ENCODE measurements around the gene PNPO.

The PNPO gene

GRCh38 chr17:47970725-47971499 is 29.5 kb downstream of the PNPO start, which contains the start of gene CDK5RAP3:
Gene CDK5RAP3, plus strand, starts transcription at chr17:47971113. Its CDS starts 34 bp downstream, at chr17:47971147.
- H3K4me3 ChIP-seq (replicated peaks; ENCODE audit: low read depth, low read length): peak within 1 kb of the TSS; percentile 86
- peak; percentile 98 for DNase-seq (ENCODE audit: extremely low read depth, low read depth)
- peak; percentile 89 for TF ChIP-seq CTCF (IDR thresholded peaks at IDR 0.05; ENCODE audit: low read depth, low read length, missing control alignments)

GRCh38 chr17:47973541-47973940 is 32.2 kb downstream of the PNPO start:
- TF ChIP-seq CTCF (IDR thresholded peaks at IDR 0.05; ENCODE audit: low read depth, low read length, missing control alignments): no peak
- no peak overlapping the region for H3K4me3 ChIP-seq (replicated peaks; ENCODE audit: low read depth, low read length)
- no peak for DNase-seq (ENCODE audit: extremely low read depth, low read depth)

- no peak for DNase-seq (ENCODE audit: extremely low read depth, low read depth)
- TF ChIP-seq CTCF (IDR thresholded peaks at IDR 0.05; ENCODE audit: low read depth, low read length, missing control alignments): no peak
- no peak overlapping the region for H3K4me3 ChIP-seq (replicated peaks; ENCODE audit: low read depth, low read length)
Observed at GRCh38 chr17:47975189-47975822, 33.9 kb downstream of the PNPO start.

GRCh38 chr17:47975823-47976205 is 34.4 kb downstream of the PNPO start:
- no peak for DNase-seq (ENCODE audit: extremely low read depth, low read depth)
- H3K4me3 ChIP-seq (replicated peaks; ENCODE audit: low read depth, low read length): no peak overlapping the region
- TF ChIP-seq CTCF (IDR thresholded peaks at IDR 0.05; ENCODE audit: low read depth, low read length, missing control alignments): no peak

- TF ChIP-seq CTCF (IDR thresholded peaks at IDR 0.05; ENCODE audit: low read depth, low read length, missing control alignments): peak; percentile 78
- no peak overlapping the region for H3K4me3 ChIP-seq (replicated peaks; ENCODE audit: low read depth, low read length)
- peak; percentile 22 for DNase-seq (ENCODE audit: extremely low read depth, low read depth)
Observed at GRCh38 chr17:47978324-47978723, 37.0 kb downstream of the PNPO start.

- no peak overlapping the region for H3K4me3 ChIP-seq (replicated peaks; ENCODE audit: low read depth, low read length)
- no peak for TF ChIP-seq CTCF (IDR thresholded peaks at IDR 0.05; ENCODE audit: low read depth, low read length, missing control alignments)
- no peak for DNase-seq (ENCODE audit: extremely low read depth, low read depth)
Observed at GRCh38 chr17:47980541-47980940, 39.2 kb downstream of the PNPO start.
